Skeletal muscle tissue (tissue), 4 donors: ENCODE measurements around the gene CDK11B. TPM values are rescaled to one million over a fixed set of nuclear protein-coding genes. Genes with fewer than 3 reads are reported as not detected.

Experiments
- H3K27ac ChIP-seq: one replicate; pipeline ENCODE4 v1.7.0; 2013; ENCODE audit warnings: mild to moderate bottlenecking, low read depth, low read length, inconsistent platforms
- H3K27me3 ChIP-seq, 3 donors: one replicate each; pipeline ENCODE4 v1.7.0; 2013; ENCODE audit warnings: low read length in 3 of 3; ENCODE audit not compliant: control insufficient read depth in 3 of 3, insufficient read depth in 3 of 3
- H3K36me3 ChIP-seq, 3 donors: one replicate each; pipeline ENCODE4 v1.7.0; 2013; ENCODE audit warnings: low read length in 3 of 3; ENCODE audit not compliant: control insufficient read depth in 3 of 3, insufficient read depth in 3 of 3
- H3K4me1 ChIP-seq, 3 donors: one replicate each; pipeline ENCODE4 v1.7.0; 2013; ENCODE audit warnings: low read length in 3 of 3, mild to moderate bottlenecking in 3 of 3; ENCODE audit not compliant: control insufficient read depth in 3 of 3, insufficient read depth in 3 of 3
- H3K4me3 ChIP-seq, 3 donors: one replicate each; pipeline ENCODE4 v1.7.0; 2013; ENCODE audit warnings: low read length in 3 of 3
- H3K9ac ChIP-seq, 3 donors: one replicate each; pipeline ENCODE4 v1.7.0; 2013; ENCODE audit warnings: low read length in 3 of 3, mild to moderate bottlenecking in 3 of 3, moderate library complexity in 2 of 3, low read depth in 1 of 3
- H3K9me3 ChIP-seq, 3 donors: one replicate each; pipeline ENCODE4 v1.7.0; 2013; ENCODE audit warnings: low read length in 3 of 3; ENCODE audit not compliant: control insufficient read depth in 3 of 3
- total RNA-seq: library from RNA; depleted of rRNA; stranded (reverse); fragments of >200 nt; gene quantifications from one replicate; pipeline ENCODE4 v1.2.3, GENCODE V29; 2014
- donor health status: Osteomylitis.

The CDK11B gene
- total RNA-seq, 1 donor from 2014 or later, result 8.4 TPM

DNA sequence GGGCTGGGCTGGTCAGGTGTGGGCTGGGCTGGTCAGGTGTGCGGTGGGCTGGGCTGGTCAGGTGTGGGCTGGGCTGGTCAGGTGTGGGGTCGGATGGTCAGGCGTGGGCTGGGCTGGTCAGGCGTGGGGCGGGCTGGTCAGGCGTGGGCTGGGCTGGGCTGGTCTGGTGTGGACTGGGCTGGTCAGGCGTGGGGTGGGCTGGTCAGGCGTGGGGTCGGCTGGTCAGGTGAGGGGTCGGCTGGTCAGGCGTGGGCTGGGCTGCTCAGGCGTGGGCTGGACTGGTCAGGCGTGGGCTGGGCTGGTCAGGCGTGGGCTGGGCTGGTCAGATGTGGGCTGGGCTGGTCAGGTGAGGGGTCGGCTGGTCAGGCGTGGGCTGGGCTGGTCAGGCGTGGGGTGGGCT, 53.1 kb downstream of the CDK11B start:
- H3K27ac ChIP-seq, result no peak overlapping the region
- no peak overlapping the region for H3K9ac ChIP-seq
- peaks cover 34 to 42% (median 38%) of the 10 kb centered on the region in 3 donors for H3K27me3 ChIP-seq
- no peaks in the 10 kb centered on the region for H3K9me3 ChIP-seq
- H3K36me3 ChIP-seq, result no peaks in the 10 kb centered on the region
- no peak overlapping the region for H3K4me3 ChIP-seq
- H3K4me1 ChIP-seq, result peaks cover 0 to 6% (median 0%) of the 10 kb centered on the region in 3 donors

DNA sequence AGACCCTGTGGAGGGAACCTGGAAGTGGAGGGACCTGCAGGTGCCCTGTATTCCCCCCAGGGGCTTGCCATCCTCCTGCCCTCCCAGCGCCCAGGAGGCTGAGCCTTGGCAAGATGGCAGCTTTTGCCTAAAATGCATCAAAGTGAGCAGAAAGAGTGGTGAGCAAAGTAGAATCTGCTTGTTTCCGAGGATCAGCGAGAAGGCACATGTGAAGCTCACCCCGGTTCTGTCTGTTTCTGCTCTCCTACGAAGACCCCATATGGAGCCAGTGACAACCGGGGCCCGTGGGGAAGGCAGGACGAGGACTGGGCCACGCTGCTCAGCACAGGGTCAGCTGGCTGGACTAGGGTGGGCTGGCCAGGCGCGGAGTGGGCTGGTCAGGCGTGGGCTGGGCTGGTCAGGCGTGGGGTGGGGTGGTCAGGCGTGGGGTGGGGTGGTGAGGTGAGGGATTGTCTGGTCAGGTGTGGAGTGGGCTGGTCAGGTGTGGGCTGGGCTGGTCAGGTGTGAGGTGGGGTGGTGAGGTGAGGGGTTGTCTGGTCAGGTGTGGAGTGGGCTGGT, 53.7 kb downstream of the CDK11B start:
- no peak overlapping the region for H3K9ac ChIP-seq
- peaks cover 3 to 8% (median 3%) of the 10 kb centered on the region in 3 donors for H3K4me1 ChIP-seq
- peaks cover 40 to 48% (median 43%) of the 10 kb centered on the region in 3 donors for H3K27me3 ChIP-seq
- no peaks in the 10 kb centered on the region for H3K9me3 ChIP-seq
- no peaks in the 10 kb centered on the region for H3K36me3 ChIP-seq
- H3K4me3 ChIP-seq, result no peak overlapping the region
- no peak overlapping the region for H3K27ac ChIP-seq

DNA sequence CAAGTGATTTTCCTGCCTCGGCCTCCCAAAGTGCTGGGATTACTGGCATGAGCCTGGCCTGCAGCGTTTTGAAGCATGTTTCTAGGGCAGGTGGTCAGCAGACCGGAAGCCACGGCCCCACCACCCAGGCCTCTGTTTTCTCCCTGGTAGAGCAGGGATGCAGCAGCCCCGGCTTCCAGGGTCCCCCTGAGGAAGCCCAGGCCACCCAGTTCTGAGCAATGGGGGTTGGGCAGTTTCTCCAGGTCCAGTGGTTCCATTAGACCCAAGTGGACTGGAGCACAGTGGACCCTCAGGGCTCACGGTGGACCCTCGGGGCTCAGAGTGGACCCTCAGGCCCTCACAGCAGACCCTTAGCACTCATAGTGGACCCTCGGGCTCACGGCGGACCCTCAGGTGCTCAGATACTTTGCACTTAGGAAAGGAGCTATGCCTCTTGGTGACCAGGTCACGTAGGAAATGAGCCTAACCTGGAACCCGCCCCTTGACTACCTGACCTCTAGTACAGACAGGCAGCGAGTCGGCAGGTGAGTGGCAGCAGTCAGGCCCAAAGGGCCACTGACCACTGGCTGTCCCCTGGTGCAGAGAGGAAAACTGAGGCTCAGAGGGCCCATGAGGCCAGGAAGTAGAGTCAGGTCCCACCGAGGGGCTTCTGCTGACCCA, 54.3 kb downstream of the CDK11B start:
- no peak overlapping the region for H3K9ac ChIP-seq
- H3K27me3 ChIP-seq, result peaks cover 42 to 49% (median 43%) of the 10 kb centered on the region in 3 donors
- no peaks in the 10 kb centered on the region for H3K9me3 ChIP-seq
- peaks cover 3 to 8% (median 3%) of the 10 kb centered on the region in 3 donors for H3K4me1 ChIP-seq
- H3K4me3 ChIP-seq, result no peak overlapping the region
- H3K27ac ChIP-seq, result no peak overlapping the region
- H3K36me3 ChIP-seq, result no peaks in the 10 kb centered on the region

DNA sequence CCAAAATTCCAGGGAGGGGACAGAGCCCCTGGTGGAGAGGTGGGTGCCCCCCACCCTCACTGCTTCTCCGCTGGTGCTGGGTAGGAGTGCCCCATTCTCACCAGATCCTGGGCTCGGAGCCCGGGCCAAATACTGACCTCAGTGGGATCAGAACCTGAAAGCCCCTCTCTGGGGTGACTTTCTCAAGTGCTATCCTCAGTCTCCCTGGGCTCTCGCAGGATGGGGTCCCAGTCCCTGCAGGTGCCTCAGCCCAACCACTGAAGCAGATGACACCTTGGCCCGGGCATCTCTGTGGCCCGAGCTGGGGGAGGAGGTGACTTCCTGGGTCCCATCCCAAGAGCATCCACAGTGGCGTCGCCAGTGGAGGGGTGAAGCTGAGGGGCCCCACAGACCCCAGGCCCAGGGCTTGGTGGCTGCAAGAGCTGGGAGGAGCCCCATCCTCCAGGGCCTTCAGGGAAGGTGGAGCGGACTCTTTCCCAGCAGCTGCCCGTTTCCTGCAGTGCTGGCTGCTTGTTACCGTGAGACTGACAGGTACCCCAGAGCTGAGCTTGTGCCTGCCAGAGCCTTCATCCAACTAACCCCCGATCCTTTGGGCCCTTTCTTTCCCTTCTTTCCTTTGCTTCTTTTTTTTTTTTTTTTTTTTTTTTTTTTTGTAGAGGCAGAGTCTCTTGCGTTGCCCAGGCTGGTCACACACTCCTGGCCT, 55.0 kb downstream of the CDK11B start:
- Histone ChIP-seq H3K9ac (no peak overlapping the region), H3K36me3 (no peaks in the 10 kb centered on the region), H3K4me3 (no peak overlapping the region), H3K4me1 (peaks cover 3 to 12% (median 3%) of the 10 kb centered on the region in 3 donors), H3K9me3 (no peaks in the 10 kb centered on the region), H3K27me3 (peaks cover 49 to 56% (median 49%) of the 10 kb centered on the region in 3 donors), H3K27ac (no peak overlapping the region)

DNA sequence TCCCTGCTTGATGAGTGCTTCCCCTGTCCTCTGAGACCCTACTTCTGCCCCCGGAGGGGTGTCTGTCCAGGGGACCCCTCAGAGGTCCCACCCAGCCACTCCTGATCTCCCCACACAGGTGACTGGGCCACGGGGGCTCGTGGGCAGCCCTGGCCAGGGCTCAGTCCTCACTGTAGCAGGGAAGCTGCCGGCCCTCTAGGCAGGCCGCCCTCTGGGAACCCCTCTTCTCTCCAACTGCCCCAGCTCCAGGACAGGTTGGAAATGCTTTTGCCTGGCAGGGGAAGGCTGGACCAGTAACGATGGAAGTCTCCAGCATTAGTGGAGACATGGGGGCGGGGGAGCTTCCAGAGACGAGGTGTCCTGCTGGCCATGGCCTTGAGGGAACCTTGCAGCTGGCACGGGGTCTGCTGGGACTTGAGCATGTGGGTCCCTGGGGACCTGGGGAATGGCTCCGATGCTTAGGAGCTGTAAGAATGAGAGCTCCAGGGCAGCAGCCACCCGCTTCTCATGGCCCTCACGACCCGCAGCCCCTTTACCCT, 55.8 kb downstream of the CDK11B start:
- Histone ChIP-seq H3K4me3 (no peak overlapping the region), H3K9me3 (no peaks in the 10 kb centered on the region), H3K4me1 (peaks cover 3 to 15% (median 3%) of the 10 kb centered on the region in 3 donors), H3K9ac (no peak overlapping the region), H3K27ac (no peak overlapping the region), H3K27me3 (peaks cover 55 to 64% (median 57%) of the 10 kb centered on the region in 3 donors), H3K36me3 (no peaks in the 10 kb centered on the region)

DNA sequence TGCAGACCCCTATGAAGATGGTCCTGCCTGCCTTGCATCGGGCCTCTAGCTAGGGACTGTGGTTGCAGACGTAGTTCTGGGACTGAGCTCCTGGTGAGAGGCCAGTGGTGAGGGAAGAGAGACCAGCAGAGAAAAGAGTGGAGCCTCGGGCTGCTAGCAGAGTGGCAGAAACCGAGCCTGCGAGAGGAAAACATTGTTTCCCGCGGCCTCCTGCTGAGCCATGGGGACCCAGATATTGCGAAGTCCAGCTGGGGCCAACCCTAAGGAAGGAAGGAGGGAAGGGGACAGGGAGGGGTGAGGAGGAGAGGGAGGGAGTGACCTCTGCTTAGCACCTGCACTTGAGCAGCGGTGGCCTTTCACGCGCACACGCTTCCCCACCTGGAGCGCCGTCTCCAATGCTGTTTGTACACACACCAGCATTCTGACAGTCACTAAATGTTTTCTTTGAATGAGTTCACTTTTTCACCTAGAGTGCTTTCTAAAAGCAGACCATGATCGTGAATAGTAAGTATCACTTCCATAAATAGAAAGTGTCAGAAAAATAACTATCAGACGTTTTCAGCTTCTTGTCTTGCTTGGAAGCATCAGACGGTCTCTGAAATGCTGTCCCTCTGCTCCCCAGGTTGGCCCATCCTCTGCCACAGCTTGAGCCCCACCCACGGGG, 56.4 kb downstream of the CDK11B start:
- Histone ChIP-seq H3K4me3 (no peak overlapping the region), H3K4me1 (peaks cover 3 to 21% (median 9%) of the 10 kb centered on the region in 3 donors), H3K36me3 (no peaks in the 10 kb centered on the region), H3K9ac (no peak overlapping the region), H3K9me3 (no peaks in the 10 kb centered on the region), H3K27me3 (peaks cover 61 to 70% (median 63%) of the 10 kb centered on the region in 3 donors), H3K27ac (no peak overlapping the region)

DNA sequence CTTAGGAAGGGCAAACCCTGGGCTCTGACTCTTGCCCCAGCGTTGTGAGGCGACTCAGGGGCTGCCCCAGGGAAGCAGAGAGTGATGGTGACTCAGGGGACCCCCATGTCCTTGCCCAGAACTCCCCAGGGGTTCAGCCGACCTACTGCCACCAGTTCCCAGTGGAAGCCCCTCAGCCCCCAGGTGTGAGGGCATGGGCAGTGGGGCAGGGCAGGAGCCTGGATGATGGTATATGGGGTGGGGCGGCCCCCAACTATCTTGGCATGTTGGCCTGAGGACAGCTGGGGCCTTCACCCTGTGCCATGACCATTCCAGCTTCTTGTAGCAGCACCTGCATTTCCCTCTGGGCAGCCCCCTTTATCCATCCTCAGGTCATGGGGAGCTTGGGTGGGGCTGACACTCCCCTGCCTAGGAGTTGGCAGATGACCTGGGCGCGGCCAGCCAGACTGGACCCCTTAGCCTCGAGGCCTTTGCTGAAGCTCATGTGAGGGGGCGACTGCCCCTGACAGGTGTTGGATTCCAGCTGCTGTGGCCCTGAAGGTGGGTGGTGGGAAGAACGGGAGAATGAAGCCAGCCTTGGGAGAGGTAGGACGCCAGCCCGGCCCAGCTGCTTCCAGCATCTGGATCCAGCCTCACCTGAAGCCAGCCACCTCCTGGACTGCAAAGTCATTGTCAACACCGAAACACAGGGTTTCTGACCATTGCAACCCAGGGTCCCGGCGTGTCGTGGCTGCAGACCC, 57.1 kb downstream of the CDK11B start:
- Histone ChIP-seq H3K4me3 (no peak overlapping the region), H3K36me3 (no peaks in the 10 kb centered on the region), H3K9ac (no peak overlapping the region), H3K9me3 (no peaks in the 10 kb centered on the region), H3K4me1 (peaks cover 3 to 22% (median 9%) of the 10 kb centered on the region in 3 donors), H3K27ac (no peak overlapping the region), H3K27me3 (peaks cover 65 to 71% (median 68%) of the 10 kb centered on the region in 3 donors)

DNA sequence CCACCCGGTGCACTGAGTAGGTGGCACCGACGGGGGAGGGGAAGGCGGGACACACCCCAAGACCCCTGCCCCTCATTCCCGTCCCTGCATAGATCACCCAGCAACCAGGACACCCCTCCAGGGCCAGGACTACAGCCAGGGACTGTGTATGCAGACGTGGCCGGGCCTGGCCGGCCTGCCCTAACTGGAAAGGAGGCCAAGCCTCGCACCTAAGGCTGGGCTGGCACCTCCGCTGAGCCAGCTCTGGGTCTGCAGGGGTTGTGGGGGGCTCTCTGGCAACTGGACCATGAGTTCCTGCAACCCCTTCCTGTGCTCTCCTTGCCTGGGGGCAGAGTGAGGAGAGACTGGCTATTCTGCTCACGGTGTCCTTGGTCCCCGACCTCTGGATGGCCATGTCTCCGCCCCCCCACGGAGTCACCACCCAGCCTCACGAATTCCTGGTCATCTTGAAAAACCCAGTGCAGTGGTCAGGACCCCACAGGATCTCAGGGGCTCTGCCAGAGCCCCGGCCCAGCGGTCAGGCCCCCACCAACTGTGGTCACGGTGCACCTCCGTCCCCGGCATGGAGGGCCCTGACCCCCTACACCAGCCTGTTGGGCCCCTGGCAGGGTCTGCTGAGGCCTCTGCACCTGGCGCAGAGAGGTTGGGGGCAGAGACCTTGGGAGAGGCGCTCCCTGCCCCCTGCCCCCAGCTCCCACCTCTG, 57.8 kb downstream of the CDK11B start:
- no peaks in the 10 kb centered on the region for H3K36me3 ChIP-seq
- peaks cover 65 to 75% (median 73%) of the 10 kb centered on the region in 3 donors for H3K27me3 ChIP-seq
- peak overlapping the region in 1 of 3 donors; percentile 21 for H3K4me3 ChIP-seq
- H3K27ac ChIP-seq, result no peak overlapping the region
- H3K9me3 ChIP-seq, result no peaks in the 10 kb centered on the region
- peaks cover 3 to 22% (median 9%) of the 10 kb centered on the region in 3 donors for H3K4me1 ChIP-seq
- H3K9ac ChIP-seq, result no peak overlapping the region
